Measurements from ENCODE around the gene DNAJC18.

The DNAJC18 gene

GRCh38 chr5:139369181-139369580, 70.1 kb downstream of the DNAJC18 start:
- H3K4me3 ChIP-seq (ENCODE audit: low read depth, low read length): no peak overlapping the region
- peak; percentile 20 for DNase-seq (ENCODE audit: low read depth)
- TF ChIP-seq CTCF (IDR thresholded peaks at IDR 0.05; ENCODE audit: low read depth, low read length, missing control alignments): no peak
- in situ Hi-C loops (cut with HindIII; ENCODE audit: low sequenced_read_pairs): no loop called here

- in situ Hi-C loops (cut with HindIII; ENCODE audit: low sequenced_read_pairs): no loop called here
- no peak for TF ChIP-seq CTCF (IDR thresholded peaks at IDR 0.05; ENCODE audit: low read depth, low read length, missing control alignments)
- H3K4me3 ChIP-seq (ENCODE audit: low read depth, low read length): no peak overlapping the region
- no peak for DNase-seq (ENCODE audit: low read depth)
These were observed 70.7 kb downstream of the DNAJC18 start for GRCh38 chr5:139368613-139369012.

GRCh38 chr5:139364466-139364865, 74.9 kb downstream of the DNAJC18 start:
- no peak for TF ChIP-seq CTCF (IDR thresholded peaks at IDR 0.05; ENCODE audit: low read depth, low read length, missing control alignments)
- no peak for DNase-seq (ENCODE audit: low read depth)
- no peak overlapping the region for H3K4me3 ChIP-seq (ENCODE audit: low read depth, low read length)
- in situ Hi-C loops (cut with HindIII; ENCODE audit: low sequenced_read_pairs): no loop called here

GRCh38 chr5:139363937-139364336, 75.4 kb downstream of the DNAJC18 start:
- in situ Hi-C loops (cut with HindIII; ENCODE audit: low sequenced_read_pairs): no loop called here
- no peak overlapping the region for H3K4me3 ChIP-seq (ENCODE audit: low read depth, low read length)
- DNase-seq (ENCODE audit: low read depth): no peak
- no peak for TF ChIP-seq CTCF (IDR thresholded peaks at IDR 0.05; ENCODE audit: low read depth, low read length, missing control alignments)

- in situ Hi-C loops (cut with HindIII; ENCODE audit: low sequenced_read_pairs): no loop called here
- no peak for TF ChIP-seq CTCF (IDR thresholded peaks at IDR 0.05; ENCODE audit: low read depth, low read length, missing control alignments)
- no peak overlapping the region for H3K4me3 ChIP-seq (ENCODE audit: low read depth, low read length)
- no peak for DNase-seq (ENCODE audit: low read depth)
These were observed 77.4 kb downstream of the DNAJC18 start for GRCh38 chr5:139361835-139362429.

- in situ Hi-C loops (cut with HindIII; ENCODE audit: low sequenced_read_pairs): no loop called here
- H3K4me3 ChIP-seq (ENCODE audit: low read depth, low read length): no peak overlapping the region
- no peak for DNase-seq (ENCODE audit: low read depth)
- TF ChIP-seq CTCF (IDR thresholded peaks at IDR 0.05; ENCODE audit: low read depth, low read length, missing control alignments): no peak
These were observed 78.9 kb downstream of the DNAJC18 start for GRCh38 chr5:139360384-139360783.
